IMR-90 (cell line): ENCODE data around the gene AKAP5. TPM values are rescaled to one million over a fixed set of nuclear protein-coding genes. Genes with fewer than 3 reads are reported as not detected.

Experiments used
- ATAC-seq: fragments of 200-7000 bp; cut with Tn5 transposase; 2 replicates; pipeline ENCODE4 v1.9.1; 2020; ENCODE audit warnings: low read depth, mild to moderate bottlenecking, moderate library complexity
- BruUV-seq: library from RNA; stranded (reverse); fragments of 400-500 nt; replicated peaks from 2 replicates; lab custom pipeline; 2021; lab: Mats Ljungman, UMichigan
- CTCF ChIA-PET: fragments of 300-600 bp; formaldehyde crosslinking; extraction: SDS; loops from one replicate; lab custom pipeline; 2021; ENCODE audit warnings: antibody characterized with exemption; lab: Yijun Ruan, JAX
- POLR2A ChIA-PET: fragments of 300-600 bp; sonication (Branson Sonifier 250); formaldehyde crosslinking; loops from one replicate; lab custom pipeline; 2022; ENCODE audit warnings: antibody characterized with exemption; ENCODE audit not compliant: unreplicated experiment; lab: Charles Lee
- DNase-seq: peaks from one replicate; pipeline ENCODE4 v3.0.0; 2013
- H2AFZ ChIP-seq: replicated peaks from 2 replicates; pipeline ENCODE3; 2013; ENCODE audit warnings: low read length, mild to moderate bottlenecking; ENCODE audit not compliant: poor library complexity
- H2AK5ac ChIP-seq: 2 replicates; pipeline ENCODE4 v1.6.1; 2013; ENCODE audit warnings: low read depth, low read length, inconsistent platforms
- H2AK9ac ChIP-seq: replicated peaks from 2 replicates; pipeline ENCODE3; 2013; ENCODE audit warnings: mild to moderate bottlenecking, low read depth, low read length, moderate library complexity; ENCODE audit not compliant: poor library complexity
- H2BK120ac ChIP-seq: 2 replicates; pipeline ENCODE4 v1.6.1; 2013; ENCODE audit warnings: low read depth, low read length, inconsistent platforms
- H2BK15ac ChIP-seq: 3 replicates; pipeline ENCODE4 v1.6.1; 2013; ENCODE audit warnings: low read depth, low read length, inconsistent platforms
- H2BK20ac ChIP-seq: 2 replicates; pipeline ENCODE4 v1.6.1; 2013; ENCODE audit warnings: low read depth, mild to moderate bottlenecking, inconsistent platforms, low read length, moderate library complexity
- H2BK5ac ChIP-seq: 2 replicates; pipeline ENCODE4 v1.6.1; 2013; ENCODE audit warnings: mild to moderate bottlenecking, low read depth, low read length, inconsistent platforms; ENCODE audit not compliant: poor library complexity, severe bottlenecking
- H3K14ac ChIP-seq: replicated peaks from 2 replicates; pipeline ENCODE4 v1.6.1; 2013; ENCODE audit warnings: low read depth, low read length, inconsistent platforms
- H3K18ac ChIP-seq: 2 replicates; pipeline ENCODE4 v1.6.1; 2013; ENCODE audit warnings: low read depth, low read length, control low read depth
- H3K23ac ChIP-seq: 2 replicates; pipeline ENCODE4 v1.6.1; 2013; ENCODE audit warnings: low read depth, low read length, inconsistent platforms
- H3K27ac ChIP-seq: 2 replicates; pipeline ENCODE4 v1.5.1; 2013; ENCODE audit warnings: mild to moderate bottlenecking, control low read depth, low read length; ENCODE audit not compliant: insufficient read depth
- H3K27me3 ChIP-seq: 2 replicates; pipeline ENCODE4 v1.6.1; 2013; ENCODE audit warnings: low read length; ENCODE audit not compliant: control insufficient read depth, insufficient read depth
- H3K36me3 ChIP-seq: 2 replicates; pipeline ENCODE4 v1.6.1; 2013; ENCODE audit warnings: low read length, mixed read lengths; ENCODE audit not compliant: control insufficient read depth, insufficient read depth
- H3K4ac ChIP-seq: 2 replicates; pipeline ENCODE4 v1.6.1; 2013; ENCODE audit warnings: low read depth, low read length, inconsistent platforms
- H3K4me1 ChIP-seq: 2 replicates; pipeline ENCODE4 v1.6.1; 2013; ENCODE audit warnings: low read length, mixed read lengths; ENCODE audit not compliant: control insufficient read depth, insufficient read depth
- H3K4me2 ChIP-seq: 2 replicates; pipeline ENCODE4 v1.6.1; 2013; ENCODE audit warnings: low read depth, mild to moderate bottlenecking, control low read depth, low read length, moderate library complexity
- H3K4me3 ChIP-seq: 2 replicates; pipeline ENCODE4 v1.5.1; 2013; ENCODE audit warnings: low read depth, mild to moderate bottlenecking, control low read depth, low read length, moderate library complexity; ENCODE audit not compliant: insufficient read depth
- H3K56ac ChIP-seq: 2 replicates; pipeline ENCODE4 v1.6.1; 2013; ENCODE audit warnings: low read length, inconsistent platforms; ENCODE audit not compliant: insufficient read depth; ENCODE audit errors: extremely low read depth
- H3K79me1 ChIP-seq, 2 experiments: 2 replicates each; pipeline ENCODE4 v1.6.1; 2013; ENCODE audit warnings: low read length in 2 of 2, inconsistent platforms in 1 of 2, low read depth in 1 of 2
- H3K9ac ChIP-seq: 2 replicates; pipeline ENCODE4 v1.6.1; 2013; ENCODE audit warnings: low read depth, low read length, control low read depth
- H3K9me1 ChIP-seq: 2 replicates; pipeline ENCODE4 v1.6.1; 2013; ENCODE audit warnings: low read length, inconsistent platforms; ENCODE audit not compliant: insufficient read depth
- H3K9me3 ChIP-seq: 2 replicates; pipeline ENCODE4 v1.6.1; 2013; ENCODE audit warnings: low read length; ENCODE audit not compliant: control insufficient read depth, insufficient read depth
- H4K20me1 ChIP-seq: 2 replicates; pipeline ENCODE4 v1.6.1; 2013; ENCODE audit warnings: low read length, inconsistent platforms; ENCODE audit not compliant: insufficient read depth
- H4K5ac ChIP-seq: 2 replicates; pipeline ENCODE4 v1.6.1; 2013; ENCODE audit warnings: mild to moderate bottlenecking, low read depth, low read length, control low read depth
- H4K8ac ChIP-seq, 2 experiments: 2 replicates each; pipeline ENCODE4 v1.6.1; 2013; ENCODE audit warnings: low read depth in 2 of 2, low read length in 2 of 2, control low read depth in 1 of 2, inconsistent platforms in 1 of 2
- H4K91ac ChIP-seq: 2 replicates; pipeline ENCODE4 v1.6.1; 2013; ENCODE audit warnings: low read depth, low read length, inconsistent platforms; ENCODE audit not compliant: insufficient read depth
- ELK1 ChIP-seq: fragments of 150-350 bp; IDR thresholded peaks from 2 replicates; pipeline ENCODE4 v1.6.1; 2016; ENCODE audit warnings: low read depth, mild to moderate bottlenecking, low read length, moderate library complexity, borderline replicate concordance
- MAFK ChIP-seq: IDR thresholded peaks from 2 replicates; pipeline ENCODE4 v1.6.1; 2012; ENCODE audit warnings: low read depth, low read length, improper control_type of control experiment
- MXI1 ChIP-seq: IDR thresholded peaks from 2 replicates; pipeline ENCODE4 v1.6.1; 2012; ENCODE audit warnings: low read depth, mild to moderate bottlenecking, low read length, moderate library complexity, borderline replicate concordance
- POLR2A ChIP-seq: IDR thresholded peaks from 2 replicates; pipeline ENCODE4 v1.6.1; 2012; ENCODE audit warnings: mild to moderate bottlenecking, low read depth, low read length
- RFX5 ChIP-seq: IDR thresholded peaks from 2 replicates; pipeline ENCODE4 v1.8.0; 2012; ENCODE audit warnings: low read depth, mild to moderate bottlenecking, low read length, moderate library complexity
- WGBS, 2 experiments: methylation state at CpG; one replicate each; pipeline versions ENCODE4 v1.1.5 to v1.1.7; 2013; ENCODE audit warnings: missing lambda C conversion rate in 2 of 2; ENCODE audit not compliant: insufficient read length in 1 of 2; ENCODE audit errors: extremely low coverage in 2 of 2; 5-methylcytosine and 5-hydroxymethylcytosine counted together
- dilution Hi-C: fragments of 300-500 bp; cut with HindIII; formaldehyde crosslinking; loops from one replicate; pipeline ENCODE4 v1.14.3; 2018; ENCODE audit warnings: low sequenced_read_pairs; ENCODE audit not compliant: unreplicated experiment
- in situ Hi-C: fragments of 300-500 bp; cut with MboI; formaldehyde crosslinking; loops from 3 replicates; pipeline ENCODE4 v1.14.3; 2019; ENCODE audit warnings: low sequenced_read_pairs, inconsistent platforms, mixed read lengths
- intact Hi-C: fragments of 100-400 bp; cut with micrococcal nuclease; formaldehyde crosslinking; loops from 2 replicates; pipeline ENCODE4 v1.10.0; 2022
- polyA plus RNA-seq, 3 experiments: library from polyadenylated mRNA; depleted of rRNA; stranded (reverse); fragments of >200 nt; gene quantifications; 2 replicates each; pipeline ENCODE4 v1.2.3, GENCODE V29; 2012; ENCODE audit warnings: low replicate concordance in 1 of 3
- total RNA-seq: library from RNA; depleted of rRNA; stranded (reverse); fragments of >200 nt; gene quantifications from 2 replicates; pipeline ENCODE4 v1.2.3, GENCODE V29; 2012
- TF ChIP-seq, protein P1 (sequence below): conservative IDR thresholded peaks from 2 replicates; pipeline ENCODE4 v1.5.1; 2012; ENCODE audit warnings: mild to moderate bottlenecking, low read depth, low read length, improper control_type of control experiment

The AKAP5 gene
- total and polyA plus RNA-seq, 2 of the 4 experiments (the other 2 are of a cell fraction) = 0.21 to 0.72 TPM

- Histone ChIP-seq H3K36me3 (peaks cover 13% of the 10 kb centered on the region), H4K91ac (no peak overlapping the region), H3K23ac (no peak overlapping the region), H3K4me2 (no peak overlapping the region), H3K4me3 (no peak overlapping the region), H3K18ac (no peak overlapping the region), H2BK20ac (no peak overlapping the region), H3K9me3 (no peaks in the 10 kb centered on the region), H3K9ac (no peak overlapping the region), H2BK5ac (no peak overlapping the region), H4K5ac (no peak overlapping the region), H2AFZ (no peak overlapping the region), H2AK9ac (no peak overlapping the region), H3K79me1 (peaks cover 21 to 63% of the 10 kb centered on the region in 2 experiments), H3K27me3 (no peaks in the 10 kb centered on the region), H3K4ac (no peak overlapping the region), H3K14ac (no peak overlapping the region), H3K9me1 (peaks cover 11% of the 10 kb centered on the region; the same call in 1 of the 2 replicates), H2AK5ac (no peak overlapping the region), H3K4me1 (peaks cover 3% of the 10 kb centered on the region; the same call in 1 of the 2 replicates), H2BK120ac (no peak overlapping the region), H3K56ac (no peak overlapping the region), H4K8ac (no peak overlapping the region), H3K27ac (no peak overlapping the region), H4K20me1 (peaks cover 91% of the 10 kb centered on the region), H2BK15ac (no peak overlapping the region)
- in situ Hi-C loops (no loop called here), intact Hi-C loops (no loop called here), dilution Hi-C loops (no loop called here)
- TF ChIP-seq MXI1 (no peak), MAFK (no peak), ELK1 (no peak), RFX5 (no peak), POLR2A (no peak)
- TF ChIP-seq, protein P1, sequence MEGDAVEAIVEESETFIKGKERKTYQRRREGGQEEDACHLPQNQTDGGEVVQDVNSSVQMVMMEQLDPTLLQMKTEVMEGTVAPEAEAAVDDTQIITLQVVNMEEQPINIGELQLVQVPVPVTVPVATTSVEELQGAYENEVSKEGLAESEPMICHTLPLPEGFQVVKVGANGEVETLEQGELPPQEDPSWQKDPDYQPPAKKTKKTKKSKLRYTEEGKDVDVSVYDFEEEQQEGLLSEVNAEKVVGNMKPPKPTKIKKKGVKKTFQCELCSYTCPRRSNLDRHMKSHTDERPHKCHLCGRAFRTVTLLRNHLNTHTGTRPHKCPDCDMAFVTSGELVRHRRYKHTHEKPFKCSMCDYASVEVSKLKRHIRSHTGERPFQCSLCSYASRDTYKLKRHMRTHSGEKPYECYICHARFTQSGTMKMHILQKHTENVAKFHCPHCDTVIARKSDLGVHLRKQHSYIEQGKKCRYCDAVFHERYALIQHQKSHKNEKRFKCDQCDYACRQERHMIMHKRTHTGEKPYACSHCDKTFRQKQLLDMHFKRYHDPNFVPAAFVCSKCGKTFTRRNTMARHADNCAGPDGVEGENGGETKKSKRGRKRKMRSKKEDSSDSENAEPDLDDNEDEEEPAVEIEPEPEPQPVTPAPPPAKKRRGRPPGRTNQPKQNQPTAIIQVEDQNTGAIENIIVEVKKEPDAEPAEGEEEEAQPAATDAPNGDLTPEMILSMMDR = no peak
- DNase-seq = no peak
- no TSS peak for BruUV-seq
- POLR2A ChIA-PET = no interaction called here
- CTCF ChIA-PET = interaction anchor here (1.1 kb wide), 1 partner anchor 111 kb away, joined by 4 read pairs; no protein-coding TSS in a partner anchor
- no peak for ATAC-seq
- no CpG with 5 or more reads among the region's 4 CpGs for whole genome bisulfite sequencing, 2 experiments
These were observed 52.9 kb downstream of the AKAP5 start for GRCh38 chr14:64518229-64518628.
